Lower leg skin (tissue), 3 donors: Measurements from ENCODE around the gene RPS27.

ENCODE experiments used
- POLR2A ChIP-seq, 2 donors: fragments of 450-650 bp; IDR thresholded peaks; one replicate each; pipeline ENCODE4 v1.6.1; 2016 to 2017; ENCODE audit warnings: antibody characterized with exemption in 2 of 2, mild to moderate bottlenecking in 1 of 2, moderate library complexity in 1 of 2
- TF ChIP-seq, protein P1 (sequence below), 3 donors: fragments of 450-650 bp; IDR thresholded peaks; one replicate each; pipeline ENCODE4 v1.5.1; 2016; ENCODE audit warnings: antibody characterized with exemption in 3 of 3, mild to moderate bottlenecking in 3 of 3, moderate library complexity in 2 of 3

DNA sequence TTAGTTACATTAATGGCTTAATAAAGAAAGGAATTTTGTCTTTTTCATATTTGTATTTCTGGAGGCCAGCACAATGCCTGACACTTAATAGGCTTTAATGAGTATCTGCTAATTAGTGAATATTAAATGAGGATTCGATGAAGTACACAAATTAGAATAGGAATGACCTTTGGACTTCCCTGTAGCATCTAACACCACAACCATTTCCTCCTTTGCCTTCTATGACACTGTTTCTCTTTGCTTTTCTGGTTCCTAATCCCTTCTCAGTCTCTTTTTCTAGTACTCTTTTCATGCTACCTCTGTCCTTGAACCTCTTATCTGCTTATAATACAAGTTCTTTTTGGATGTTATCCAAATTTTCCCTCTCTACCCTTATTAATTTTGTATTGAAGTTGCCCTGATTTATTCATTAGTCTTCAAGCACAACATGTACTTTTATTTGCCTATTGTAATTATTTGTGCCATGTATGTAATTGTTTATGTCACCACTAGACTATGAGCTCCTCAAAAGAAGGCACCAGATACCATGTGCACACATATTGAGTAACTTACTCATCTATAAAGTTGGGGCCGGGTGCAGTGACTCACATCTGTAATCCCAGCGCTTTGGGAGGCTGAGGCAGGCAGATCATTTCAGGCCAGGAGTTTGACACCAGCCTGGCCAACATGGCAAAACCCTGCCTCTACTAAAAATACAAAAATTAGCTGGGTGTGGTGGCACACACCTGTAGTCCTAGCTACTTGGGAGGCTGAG lies 23.8 kb downstream of the RPS27 start:
- TF ChIP-seq, protein P1, sequence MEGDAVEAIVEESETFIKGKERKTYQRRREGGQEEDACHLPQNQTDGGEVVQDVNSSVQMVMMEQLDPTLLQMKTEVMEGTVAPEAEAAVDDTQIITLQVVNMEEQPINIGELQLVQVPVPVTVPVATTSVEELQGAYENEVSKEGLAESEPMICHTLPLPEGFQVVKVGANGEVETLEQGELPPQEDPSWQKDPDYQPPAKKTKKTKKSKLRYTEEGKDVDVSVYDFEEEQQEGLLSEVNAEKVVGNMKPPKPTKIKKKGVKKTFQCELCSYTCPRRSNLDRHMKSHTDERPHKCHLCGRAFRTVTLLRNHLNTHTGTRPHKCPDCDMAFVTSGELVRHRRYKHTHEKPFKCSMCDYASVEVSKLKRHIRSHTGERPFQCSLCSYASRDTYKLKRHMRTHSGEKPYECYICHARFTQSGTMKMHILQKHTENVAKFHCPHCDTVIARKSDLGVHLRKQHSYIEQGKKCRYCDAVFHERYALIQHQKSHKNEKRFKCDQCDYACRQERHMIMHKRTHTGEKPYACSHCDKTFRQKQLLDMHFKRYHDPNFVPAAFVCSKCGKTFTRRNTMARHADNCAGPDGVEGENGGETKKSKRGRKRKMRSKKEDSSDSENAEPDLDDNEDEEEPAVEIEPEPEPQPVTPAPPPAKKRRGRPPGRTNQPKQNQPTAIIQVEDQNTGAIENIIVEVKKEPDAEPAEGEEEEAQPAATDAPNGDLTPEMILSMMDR (IDR thresholded peaks at IDR 0.05) = no peak
- no peak for TF ChIP-seq POLR2A (IDR thresholded peaks at IDR 0.05)
